GM11168 (cell line): Measurements from ENCODE around the gene GALNT10.
"Not testable (repeated sequence)": the region's sequence is repeated elsewhere in the genome, so short reads cannot be mapped to it uniquely, and the experiment has no call there.

ENCODE experiments used
- in situ Hi-C: fragments of 300-500 bp; cut with MboI; formaldehyde crosslinking; loops from one replicate; pipeline ENCODE4 v1.12.0; 2022; ENCODE audit warnings: low sequenced_read_pairs; ENCODE audit not compliant: unreplicated experiment

The GALNT10 gene

GRCh38 chr5:154190595-154191304 is at the start of gene GALNT10:
Gene GALNT10 (plus strand): TSS chr5:154190733. CDS start chr5:154190867, 134 bp downstream.
- in situ Hi-C loops: loop anchor here (10.0 kb wide), 1 partner anchor 214 kb away; no protein-coding TSS in a partner anchor

DNA sequence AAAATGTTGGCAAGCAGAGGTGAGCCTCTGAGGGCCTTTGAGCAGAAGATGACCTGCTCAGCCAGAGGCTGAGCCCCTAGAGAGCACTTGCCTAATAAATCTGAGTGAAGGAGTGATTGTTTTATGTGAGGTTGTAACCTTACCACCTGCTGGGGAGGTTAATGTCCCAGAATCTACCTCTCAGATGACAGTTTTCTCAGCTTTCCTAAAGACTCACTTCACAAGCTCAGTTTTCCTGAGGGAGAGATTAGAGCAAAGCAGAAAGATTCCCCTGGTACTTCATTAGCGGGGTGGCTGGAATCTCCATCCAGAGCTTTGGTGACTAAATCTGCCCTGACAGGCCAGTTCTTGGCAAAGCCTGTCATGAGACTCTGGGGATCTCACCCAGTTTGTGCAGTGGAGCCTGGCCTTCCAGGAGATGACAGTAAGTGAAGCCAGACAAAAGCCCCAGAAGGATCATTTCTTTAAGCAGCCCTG is 48.8 kb upstream of the GALNT10 start:
- in situ Hi-C loops: no loop called here

GRCh38 chr5:154143211-154143641 is 47.3 kb upstream of the GALNT10 start:
- in situ Hi-C loops: no loop called here

DNA sequence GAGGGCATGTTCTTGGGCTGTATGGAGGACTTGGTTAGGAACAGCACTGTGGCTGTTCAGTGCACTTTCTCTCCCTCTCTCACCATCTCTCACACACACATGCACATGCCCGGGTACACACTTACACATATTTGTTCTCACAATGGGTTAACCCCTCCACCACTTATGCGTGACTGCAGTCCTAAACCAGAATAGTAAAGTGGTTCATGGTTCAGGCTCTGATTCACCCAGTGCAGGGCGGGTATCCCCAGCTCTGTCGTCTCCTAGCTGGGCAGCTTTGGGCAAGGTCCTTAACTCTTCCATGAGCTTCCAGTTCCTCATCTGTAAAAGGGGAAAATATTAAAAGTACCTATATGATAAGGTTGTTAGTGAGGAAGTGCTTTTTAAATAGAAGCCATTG is 45.3 kb upstream of the GALNT10 start:
- in situ Hi-C loops: no loop called here

DNA sequence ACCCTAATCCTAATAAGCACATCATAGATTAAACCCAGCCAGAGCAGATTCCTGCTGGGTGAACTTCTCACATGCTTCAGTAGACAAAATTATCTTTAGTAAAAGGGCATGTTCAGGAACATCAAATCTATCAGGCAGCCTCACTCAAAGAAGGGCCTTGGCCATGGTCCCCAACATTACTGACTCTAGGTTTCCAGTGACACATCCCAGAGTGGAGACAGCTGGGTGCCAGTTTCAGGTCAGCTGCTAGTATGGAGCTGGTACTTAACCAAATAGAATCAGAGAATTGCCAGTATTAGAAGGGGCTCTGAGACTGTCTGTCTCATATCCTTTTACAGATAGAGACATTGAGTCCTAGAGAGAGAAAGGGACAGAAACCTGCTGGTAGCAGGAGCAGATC is 44.1 kb upstream of the GALNT10 start:
- in situ Hi-C loops: no loop called here

GRCh38 chr5:154147666-154148065 is 42.9 kb upstream of the GALNT10 start:
- in situ Hi-C loops: no loop called here

DNA sequence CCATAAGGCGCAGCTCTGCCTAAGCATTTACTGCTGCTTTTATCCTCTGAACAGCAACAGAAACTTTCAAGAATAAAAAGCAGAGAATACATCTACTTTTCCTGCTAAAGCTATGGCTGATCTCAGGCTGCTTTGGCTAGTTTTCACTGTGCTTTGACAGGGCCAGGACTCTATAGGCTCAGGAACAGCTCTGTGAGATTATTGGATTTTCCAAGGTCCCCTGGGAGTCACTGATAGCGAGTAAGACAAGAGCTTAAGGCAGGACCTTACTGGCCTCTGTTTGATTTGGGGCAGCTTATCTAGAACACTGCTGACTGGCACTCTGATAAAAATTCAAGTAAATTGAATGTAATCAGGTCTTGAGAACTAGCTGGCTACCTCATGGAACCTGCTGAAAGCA is 40.1 kb upstream of the GALNT10 start:
- in situ Hi-C loops: not testable (repeated sequence)

GRCh38 chr5:154157483-154158378 is 32.8 kb upstream of the GALNT10 start:
- in situ Hi-C loops: no loop called here

GRCh38 chr5:154158379-154158737 is 32.2 kb upstream of the GALNT10 start:
- in situ Hi-C loops: no loop called here

DNA sequence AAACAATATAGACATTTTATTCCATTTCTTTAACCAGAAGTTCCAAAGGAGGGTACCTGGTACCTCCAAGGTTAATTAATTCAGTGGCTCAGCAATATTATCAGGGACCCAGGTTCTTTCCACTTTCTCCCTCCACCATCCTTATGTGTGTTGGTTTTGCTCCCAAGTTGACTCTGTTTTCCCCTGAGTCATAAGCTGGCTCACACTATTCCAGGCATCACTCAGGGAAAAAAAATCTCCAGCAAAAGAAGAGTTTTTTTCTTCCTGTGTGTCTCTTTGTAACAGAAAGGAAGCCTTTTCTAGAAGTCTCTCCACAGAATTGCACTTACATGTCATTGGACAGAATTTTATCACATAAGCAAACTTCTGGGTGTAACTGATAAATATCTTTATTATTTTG is 31.2 kb upstream of the GALNT10 start:
- in situ Hi-C loops: no loop called here

DNA sequence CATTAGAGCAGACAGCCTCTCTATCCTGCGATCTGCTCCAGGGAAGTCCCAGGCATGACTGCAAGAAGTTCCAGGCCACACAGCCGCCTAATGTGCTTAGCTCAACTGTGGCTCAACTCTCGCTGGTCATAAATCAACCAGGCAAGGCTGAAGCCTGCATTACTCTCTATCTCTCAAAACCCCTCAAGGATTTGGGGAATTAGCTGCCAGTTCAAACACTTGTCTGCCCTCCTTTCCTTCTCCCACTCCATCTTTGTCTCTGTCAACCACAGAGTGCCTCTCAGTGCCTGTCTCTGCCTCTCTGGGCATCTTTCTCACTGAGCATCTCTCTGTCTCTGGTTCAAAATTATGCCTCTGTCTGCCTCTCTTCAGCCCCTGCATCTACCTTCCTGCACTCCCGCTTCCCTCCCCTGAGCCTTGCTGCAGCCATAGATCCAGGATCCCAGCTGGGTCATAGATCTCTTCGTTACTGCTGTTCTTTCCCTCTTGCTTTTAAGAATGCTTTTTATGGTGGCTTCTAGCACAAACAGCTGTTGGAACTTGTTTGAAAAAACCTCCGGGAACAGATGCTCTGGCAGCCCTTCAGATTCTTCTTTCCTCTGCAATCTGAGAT is 27.9 kb upstream of the GALNT10 start:
- in situ Hi-C loops: no loop called here

GRCh38 chr5:154163327-154164248 is 26.9 kb upstream of the GALNT10 start:
- in situ Hi-C loops: no loop called here

GRCh38 chr5:154164249-154164581 is 26.3 kb upstream of the GALNT10 start:
- in situ Hi-C loops: no loop called here

- in situ Hi-C loops: no loop called here
Observed at GRCh38 chr5:154165886-154166285, 24.6 kb upstream of the GALNT10 start.

GRCh38 chr5:154166901-154167791 is 23.4 kb upstream of the GALNT10 start:
- in situ Hi-C loops: no loop called here

DNA sequence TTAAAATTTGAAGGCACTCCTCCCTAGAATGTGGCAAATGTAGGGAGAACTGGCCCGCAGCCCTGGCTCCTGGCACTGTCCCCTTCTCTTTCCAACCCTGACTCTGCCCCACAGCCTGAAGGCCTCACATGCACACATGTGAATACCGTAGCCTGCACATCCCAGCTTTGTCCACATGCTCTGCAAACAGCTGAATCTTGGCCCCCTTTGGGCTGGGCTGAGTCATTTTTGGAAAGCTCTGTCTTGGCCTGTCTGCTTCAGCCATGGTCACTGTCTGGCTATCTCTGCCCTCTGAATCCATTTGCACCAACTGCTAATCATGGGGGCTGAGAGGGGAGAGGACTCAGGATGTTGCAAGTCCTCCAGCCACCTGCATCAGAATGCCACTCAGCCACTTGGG is 22.1 kb upstream of the GALNT10 start:
- in situ Hi-C loops: no loop called here

- in situ Hi-C loops: no loop called here
Observed at GRCh38 chr5:154172785-154173184, 17.7 kb upstream of the GALNT10 start.

GRCh38 chr5:154174091-154174490 is 16.4 kb upstream of the GALNT10 start:
- in situ Hi-C loops: no loop called here

DNA sequence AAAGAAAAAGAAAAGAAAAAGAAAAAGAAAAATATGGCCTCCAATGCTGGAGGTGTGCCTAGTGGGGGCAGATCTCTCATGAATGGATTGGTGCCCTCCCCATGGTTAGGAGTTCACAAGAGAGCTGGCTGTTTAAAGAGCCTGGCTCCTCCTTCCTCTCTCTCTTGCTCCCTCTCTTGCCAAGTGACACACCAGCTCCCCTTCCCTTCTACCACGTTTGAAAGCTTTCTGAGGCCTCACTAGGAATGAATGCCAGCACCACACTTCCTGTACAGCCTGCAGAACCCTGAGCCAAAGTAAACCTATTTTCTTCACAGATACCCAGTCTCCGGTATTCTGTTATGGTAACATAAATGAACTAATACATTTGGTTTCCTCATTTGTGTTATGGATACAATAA is 14.4 kb upstream of the GALNT10 start:
- in situ Hi-C loops: no loop called here
